NCI-H524 treated with DMSO at 0.1 percent for 48 hours (cell line): ENCODE measurements around the gene ANKS1B.
A peak's percentile ranks its signal among the peaks of the same experiment; 100 is the strongest.

ENCODE experiments used
- DNase-seq: peaks from one replicate; lab custom pipeline; 2025; lab: John Stamatoyannopoulos, UW

ANKS1B gene

GRCh38 chr12:99130808-99131553 is 853.8 kb downstream of the ANKS1B start:
- DNase-seq, result no peak

DNA sequence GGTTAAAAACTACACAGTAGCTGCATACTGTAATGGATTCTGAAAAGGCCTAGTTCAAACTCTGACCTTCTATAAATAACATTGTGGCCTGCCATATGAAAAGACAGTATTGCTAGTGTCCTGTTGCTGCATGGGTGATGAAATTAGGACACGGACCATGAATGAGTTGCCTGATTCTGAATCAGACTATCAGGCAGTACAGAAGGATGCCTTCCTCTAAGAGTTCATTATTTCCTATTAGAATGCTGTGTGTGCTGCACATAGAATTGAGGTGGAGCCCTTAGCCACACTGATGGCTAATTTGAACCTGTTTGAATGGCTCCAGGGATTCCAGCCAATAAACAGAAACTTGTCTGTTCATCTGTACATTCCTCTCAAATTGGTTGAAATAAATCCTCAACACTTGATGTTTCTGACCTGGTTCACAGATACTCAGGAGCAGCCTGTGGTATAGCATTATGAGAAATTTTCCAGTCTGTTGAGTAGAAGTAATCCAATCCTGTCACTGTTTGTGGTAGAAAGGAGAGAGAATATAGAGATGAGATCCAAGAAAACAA is 856.4 kb downstream of the ANKS1B start:
- no peak for DNase-seq

DNA sequence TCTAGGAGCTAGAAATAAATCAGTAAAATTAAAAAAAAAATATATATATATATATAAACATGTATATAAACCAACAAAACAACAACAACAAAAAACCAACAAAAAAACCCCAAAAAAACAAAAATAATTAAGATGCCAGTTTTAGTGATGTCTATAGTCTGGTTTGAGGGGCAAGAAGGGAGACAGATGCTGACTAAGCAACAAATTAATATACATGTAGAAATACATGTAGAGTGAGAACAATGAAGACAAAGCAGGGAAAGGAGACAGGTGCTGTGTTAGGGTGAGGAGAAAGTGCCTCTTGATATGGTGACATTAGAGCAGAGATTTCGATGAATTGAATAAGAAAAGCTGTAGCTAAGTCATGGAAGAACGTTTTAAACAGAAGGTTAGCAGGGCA is 861.8 kb downstream of the ANKS1B start:
- DNase-seq, result no peak

GRCh38 chr12:99122496-99122895 is 862.2 kb downstream of the ANKS1B start:
- no peak for DNase-seq

- no peak for DNase-seq
Measured at GRCh38 chr12:99121546-99121945, 863.2 kb downstream of the ANKS1B start.

- DNase-seq, result no peak
Measured at GRCh38 chr12:99119943-99120342, 864.8 kb downstream of the ANKS1B start.

DNA sequence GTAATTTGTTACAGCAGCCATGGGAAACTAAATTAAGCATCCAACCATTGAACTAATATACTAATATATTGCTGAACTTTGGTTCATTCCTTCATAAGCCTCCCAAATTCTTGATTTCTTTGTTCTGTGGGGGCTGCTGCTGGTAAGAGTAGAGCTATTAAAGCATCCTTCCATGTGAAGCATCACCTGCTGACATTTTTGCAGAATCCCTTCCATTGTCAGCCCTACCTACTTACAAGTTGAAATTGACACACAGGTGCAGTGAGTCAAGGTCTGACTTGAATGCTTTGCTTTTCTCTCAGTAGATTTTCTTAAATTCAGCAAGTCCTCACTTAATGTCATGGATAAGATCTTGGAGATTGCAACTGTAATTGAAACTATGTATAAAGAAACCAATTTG is 865.3 kb downstream of the ANKS1B start:
- no peak for DNase-seq

DNA sequence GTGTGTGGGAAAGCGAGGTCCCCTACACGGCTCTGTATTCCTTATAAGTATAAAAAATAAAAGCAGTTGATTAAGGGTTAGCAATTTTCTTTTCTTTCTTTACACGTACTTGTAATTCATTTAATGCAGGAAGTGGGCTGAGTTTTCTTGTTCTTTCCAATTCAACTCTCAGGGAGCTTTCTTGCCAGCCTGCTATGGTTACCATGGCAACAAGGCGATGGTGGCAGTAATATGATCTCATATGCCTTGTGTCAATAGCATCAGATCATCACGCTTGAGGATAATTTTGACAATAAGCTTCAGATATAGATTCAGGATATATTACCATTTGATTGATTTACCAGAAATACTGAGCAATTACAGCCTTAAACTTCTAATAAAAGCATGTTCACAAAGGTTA is 873.1 kb downstream of the ANKS1B start:
- DNase-seq, result peak; percentile 44

- no peak for DNase-seq
Measured at GRCh38 chr12:99110868-99111267, 873.9 kb downstream of the ANKS1B start.

DNA sequence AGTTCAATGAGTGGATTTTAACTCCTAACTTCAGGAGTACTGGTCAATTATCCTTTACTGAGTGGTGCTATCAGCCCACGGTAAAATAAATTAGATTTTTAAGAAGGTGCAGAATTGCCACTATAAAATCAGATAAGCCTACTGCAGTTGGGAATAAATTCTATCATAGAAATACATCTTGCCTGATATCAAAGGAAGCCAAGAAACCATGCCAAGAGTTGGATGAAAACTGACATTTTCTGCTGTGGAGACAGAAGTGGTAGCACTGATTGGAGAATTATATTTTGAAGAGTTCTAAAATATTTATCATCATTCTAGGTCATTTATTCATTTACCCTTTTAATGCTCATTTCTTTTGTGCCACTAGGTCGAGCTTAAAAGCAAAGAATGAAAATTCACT is 874.5 kb downstream of the ANKS1B start:
- DNase-seq, result no peak

DNA sequence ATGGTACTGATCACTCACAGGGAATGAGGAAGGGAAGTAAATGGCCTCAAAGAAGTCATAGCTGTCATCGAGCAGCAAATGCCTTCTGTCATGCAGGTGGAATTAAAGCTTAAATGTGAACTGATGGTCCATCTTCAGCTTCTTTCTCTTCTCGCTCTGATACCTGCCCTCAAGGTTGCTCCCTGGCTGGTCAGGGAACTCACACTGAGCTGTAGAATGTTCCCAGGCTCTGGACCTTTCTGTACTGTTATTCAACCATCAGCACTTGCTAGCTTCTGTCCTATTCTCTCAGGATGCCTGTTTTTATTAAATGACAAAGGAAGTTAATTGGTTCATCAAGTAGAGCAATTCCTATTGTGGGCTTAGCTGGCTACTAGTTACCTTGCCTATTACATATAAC is 875.8 kb downstream of the ANKS1B start:
- no peak for DNase-seq

DNA sequence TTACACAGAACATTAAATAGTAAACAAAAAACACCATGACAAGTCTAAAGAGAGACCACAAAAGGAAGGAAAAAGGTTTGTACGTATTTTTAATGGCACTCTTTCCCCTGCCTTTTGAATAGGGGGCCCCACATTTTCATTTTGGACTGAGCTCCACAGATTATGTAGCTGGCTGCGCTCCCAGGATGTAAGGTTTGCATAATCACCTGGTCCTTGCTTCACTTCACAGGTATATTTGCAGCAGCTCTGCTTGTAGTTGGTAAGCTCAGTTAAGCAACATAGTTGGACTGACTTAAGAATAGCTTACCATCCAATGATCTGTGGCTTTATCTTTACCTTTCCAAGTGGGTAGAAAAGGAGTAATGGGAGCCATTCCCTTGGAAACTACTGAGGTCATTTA is 885.0 kb downstream of the ANKS1B start:
- no peak for DNase-seq

GRCh38 chr12:99097171-99097570 is 887.6 kb downstream of the ANKS1B start:
- DNase-seq, result no peak

GRCh38 chr12:99093166-99093565 is 891.6 kb downstream of the ANKS1B start:
- DNase-seq, result no peak

- DNase-seq, result no peak
Measured at GRCh38 chr12:99092100-99092851, 892.5 kb downstream of the ANKS1B start.

DNA sequence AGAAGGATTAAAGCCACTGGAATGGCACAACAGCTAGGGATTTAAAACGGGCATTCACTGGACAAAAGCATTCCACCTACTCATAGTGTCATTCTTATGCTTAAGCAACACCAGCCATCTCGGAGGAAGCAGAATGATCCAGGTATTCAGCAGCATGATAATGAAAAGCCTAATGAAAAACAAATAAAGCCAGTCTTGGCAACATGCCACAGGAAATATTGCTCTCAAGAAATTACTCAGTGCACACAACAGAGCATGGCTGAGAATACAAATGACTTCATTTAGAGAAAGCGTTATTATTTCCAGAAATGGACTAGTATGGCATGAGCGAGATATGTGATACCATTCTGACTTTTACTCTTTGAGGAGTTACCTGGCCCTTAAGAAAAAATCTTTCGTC is 897.5 kb downstream of the ANKS1B start:
- no peak for DNase-seq

DNA sequence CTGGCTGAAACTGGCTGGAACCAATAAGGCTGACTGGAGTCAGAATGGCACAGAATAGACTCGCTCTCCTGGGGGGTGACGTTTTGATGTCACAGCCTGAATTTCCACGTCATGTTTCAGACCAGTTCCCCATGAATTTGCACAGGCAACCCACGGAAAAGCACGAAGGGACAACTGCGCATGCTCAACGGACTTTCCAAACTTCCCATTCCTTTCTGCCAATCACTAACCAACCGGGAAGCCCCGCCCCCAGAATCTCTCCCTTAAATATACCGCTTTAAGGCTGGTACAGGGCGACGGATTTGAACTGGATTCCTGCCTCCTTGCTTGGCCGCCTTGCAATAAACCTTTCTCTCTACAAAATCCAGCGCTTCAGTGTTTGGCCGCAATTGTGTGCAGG is 904.9 kb downstream of the ANKS1B start:
- no peak for DNase-seq

- DNase-seq, result no peak
Measured at GRCh38 chr12:99068993-99069747, 915.6 kb downstream of the ANKS1B start.

GRCh38 chr12:99067171-99067785 is 917.5 kb downstream of the ANKS1B start:
- no peak for DNase-seq

- no peak for DNase-seq
Measured at GRCh38 chr12:99066726-99067125, 918.0 kb downstream of the ANKS1B start.

DNA sequence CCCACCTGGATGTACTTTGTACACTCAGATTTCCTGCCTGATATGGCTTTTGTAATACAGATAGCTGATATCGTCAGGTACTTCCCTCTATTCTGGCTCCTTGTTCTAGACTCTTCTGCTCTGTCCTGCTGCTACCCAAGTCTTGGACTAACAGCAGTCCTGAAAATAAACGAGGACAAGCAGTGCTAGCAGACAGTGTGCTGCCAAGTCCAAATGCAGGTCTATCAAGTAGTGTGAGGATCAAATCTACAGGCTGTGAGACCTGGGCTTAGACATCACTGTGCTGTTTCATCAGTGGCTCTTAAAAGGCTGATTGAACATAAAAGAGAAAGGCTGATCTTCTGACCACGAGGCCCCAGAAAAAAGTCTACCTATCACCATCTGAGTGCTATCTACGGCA is 921.6 kb downstream of the ANKS1B start:
- DNase-seq, result no peak
